GM10266 (cell line): ENCODE data around the gene DYTN.

Experiments used
- DNase-seq: peaks from one replicate; pipeline ENCODE4 v3.0.0; 2012; ENCODE audit errors: extremely low spot score
- CTCF ChIP-seq: IDR thresholded peaks from 2 replicates; pipeline ENCODE4 v1.5.1; 2012; ENCODE audit warnings: mild to moderate bottlenecking, low read depth; ENCODE audit not compliant: control insufficient read depth, insufficient read depth; ENCODE audit errors: missing control alignments

DYTN gene

DNA sequence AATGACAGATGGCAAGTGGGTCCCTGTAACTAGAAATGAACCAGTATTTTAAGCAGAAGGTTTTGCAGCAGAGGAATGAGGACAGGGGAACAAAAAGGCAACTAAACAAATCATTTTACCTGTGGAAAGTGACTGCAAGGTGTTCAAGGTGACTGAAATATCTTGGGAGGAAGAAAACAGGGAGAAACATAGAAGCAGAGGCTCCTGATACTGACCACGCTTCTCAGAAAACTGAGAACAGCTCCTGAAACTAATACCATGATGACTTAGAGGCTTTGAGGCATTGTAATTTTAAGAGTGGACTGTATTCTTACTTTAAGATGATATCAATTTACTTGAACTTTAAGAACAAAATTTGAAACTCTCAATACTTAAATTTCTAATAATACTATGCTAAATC lies at the start of gene DYTN:
DYTN (minus strand) TSS at position 101 of the 400 bp plus-strand sequence. CDS start 117 bp downstream, outside the sequence.
- no peak for TF ChIP-seq CTCF
- no peak for DNase-seq

GRCh38 chr2:206766057-206766930 lies 48.1 kb upstream of the DYTN start:
- TF ChIP-seq CTCF: no peak
- DNase-seq: no peak

DNA sequence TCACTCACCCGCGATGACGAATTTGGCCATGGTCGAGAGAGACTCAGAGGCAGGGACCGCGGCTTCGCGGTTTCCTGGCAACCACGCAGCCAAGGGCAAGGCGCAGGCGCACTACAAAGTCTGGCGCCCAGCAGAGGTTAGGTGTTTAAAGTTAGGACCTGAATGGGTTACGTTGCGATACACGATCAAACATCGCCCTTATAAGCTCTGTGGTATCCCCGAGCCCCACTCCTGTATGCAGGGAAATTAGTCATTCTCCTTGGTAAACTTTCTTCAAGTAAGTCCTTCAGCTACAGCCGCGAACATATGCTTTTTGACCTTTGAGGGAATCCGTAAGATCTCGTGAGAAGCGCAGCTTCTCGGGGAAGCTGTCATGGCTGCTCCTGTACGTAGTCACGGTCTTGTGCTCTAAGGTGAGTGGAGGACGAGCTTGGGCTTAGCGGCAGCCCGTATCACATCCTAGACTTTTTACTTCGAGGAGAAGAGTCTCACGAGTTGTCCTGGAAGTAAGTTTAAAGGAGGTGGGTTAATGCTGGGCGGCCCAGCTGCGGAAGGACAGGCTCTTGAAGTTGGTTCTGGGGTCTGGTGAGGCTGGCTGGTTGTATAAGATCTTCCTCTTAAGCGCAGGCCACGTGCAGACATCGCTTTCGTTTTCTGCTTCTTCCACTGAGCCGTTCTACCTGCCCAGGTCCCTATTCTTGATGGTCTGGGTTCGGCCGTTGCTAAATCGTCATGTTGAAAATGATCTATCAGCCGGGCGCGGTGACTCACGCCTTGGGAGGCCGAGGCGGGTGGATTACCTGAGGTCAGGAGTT lies 47.3 kb upstream of the DYTN start, which contains the start of the genes FASTKD2 and MDH1B:
FASTKD2 (plus strand) TSS at position 365 of the 815 bp plus-strand sequence. CDS start 1,088 bp downstream, outside the sequence.
MDH1B (minus strand) TSS at position 87 of the 815 bp plus-strand sequence; CDS start at position 30, 57 bp downstream.
- TF ChIP-seq CTCF: no peak
- peak; percentile 74 for DNase-seq

DNA sequence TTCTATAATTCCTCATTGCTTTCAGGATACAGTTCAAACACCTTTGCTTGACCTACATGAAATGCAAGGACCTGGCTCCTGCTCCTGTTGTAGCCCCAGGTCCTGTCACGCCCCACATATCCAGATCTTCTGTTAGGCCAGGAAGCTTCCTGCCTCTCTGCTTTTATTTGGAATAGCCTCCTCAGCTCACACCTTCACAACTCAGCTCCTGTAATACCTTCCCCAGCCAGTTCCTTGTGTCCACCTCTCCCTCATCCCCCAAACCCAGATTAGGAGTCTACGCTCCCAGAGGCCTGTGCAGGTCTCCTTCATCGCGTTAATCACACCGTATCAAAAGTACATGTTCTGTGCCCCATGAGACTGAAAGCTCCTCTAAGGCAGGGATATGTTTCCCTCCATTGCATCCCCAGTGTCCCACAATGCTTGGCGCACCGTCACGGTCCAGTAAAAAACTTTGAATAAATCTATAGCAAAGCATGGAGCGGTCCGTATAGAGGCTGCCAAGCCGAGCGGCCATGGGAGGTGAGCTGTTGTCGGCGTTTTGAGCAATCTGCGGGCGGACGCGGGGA lies 46.6 kb upstream of the DYTN start:
- no peak for TF ChIP-seq CTCF
- no peak for DNase-seq

DNA sequence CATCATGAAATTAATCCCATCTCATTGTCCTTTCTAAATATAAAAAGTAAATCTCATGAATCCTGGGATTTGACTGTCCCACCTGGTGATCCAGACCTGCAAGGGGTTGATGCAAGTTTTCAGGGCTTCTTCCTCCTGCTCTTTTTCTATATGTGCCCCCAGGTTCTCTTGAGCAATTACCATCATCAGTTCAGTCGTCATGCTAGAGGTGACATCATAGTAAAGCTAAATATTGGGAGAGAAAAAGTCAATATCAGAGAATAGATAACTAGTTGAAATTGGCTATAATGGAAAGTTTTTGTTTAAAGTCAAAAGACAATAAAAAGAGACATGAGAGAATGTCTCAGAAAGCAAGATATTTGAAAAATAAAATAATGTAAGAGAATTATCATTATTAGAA lies 38.6 kb upstream of the DYTN start:
- no peak for DNase-seq
- TF ChIP-seq CTCF: no peak

- no peak for TF ChIP-seq CTCF
- DNase-seq: no peak
These were observed 22.6 kb upstream of the DYTN start for GRCh38 chr2:206740800-206741199.
